PC-3 (cell line): ENCODE data around the gene SSBP2. TPM values are rescaled to one million over a fixed set of nuclear protein-coding genes. Genes with fewer than 3 reads are reported as not detected.

Experiments used
- ATAC-seq: fragments of 200-7000 bp; cut with Tn5 transposase; 2 replicates; pipeline ENCODE4 v1.9.1; 2020; ENCODE audit warnings: mild to moderate bottlenecking, moderate library complexity
- BruUV-seq: library from RNA; stranded (reverse); fragments of 400-500 nt; replicated peaks from 2 replicates; lab custom pipeline; 2021; lab: Mats Ljungman, UMichigan
- CTCF ChIA-PET: fragments of 300-600 bp; sonication (Branson Sonifier 250); formaldehyde crosslinking; loops from one replicate; lab custom pipeline; 2022; ENCODE audit warnings: antibody characterized with exemption; lab: Charles Lee
- POLR2A ChIA-PET: fragments of 300-600 bp; sonication (Branson Sonifier 250); formaldehyde crosslinking; loops from one replicate; lab custom pipeline; 2022; ENCODE audit warnings: antibody characterized with exemption; ENCODE audit not compliant: unreplicated experiment; lab: Charles Lee
- DNase-seq: peaks from one replicate; pipeline ENCODE4 v3.0.0-alpha.2; 2015
- H2AFZ ChIP-seq: fragments of 300-600 bp; sonication (generic); 2 replicates; pipeline ENCODE4 v1.6.0; 2016; ENCODE audit warnings: antibody characterized with exemption, low read length
- H3F3A ChIP-seq: fragments of 300-600 bp; sonication (generic); one replicate; pipeline ENCODE4 v1.6.0; 2017; ENCODE audit warnings: antibody characterized with exemption, low read length, control low read depth, mild to moderate bottlenecking; ENCODE audit not compliant: unreplicated experiment
- H3K27ac ChIP-seq: fragments of 300-600 bp; sonication (generic); 2 replicates; pipeline ENCODE4 v1.5.1; 2016; ENCODE audit warnings: mild to moderate bottlenecking, low read length
- H3K27me3 ChIP-seq: fragments of 300-600 bp; sonication (generic); 2 replicates; pipeline ENCODE4 v1.6.1; 2016; ENCODE audit warnings: low read length, mixed read lengths
- H3K36me3 ChIP-seq: fragments of 300-600 bp; sonication (generic); 2 replicates; pipeline ENCODE4 v1.6.1; 2016; ENCODE audit warnings: low read depth, mixed run types, low read length, mixed read lengths
- H3K4me1 ChIP-seq: fragments of 300-600 bp; sonication (generic); 2 replicates; pipeline ENCODE4 v1.5.1; 2016; ENCODE audit warnings: low read length; ENCODE audit not compliant: insufficient read depth
- H3K4me2 ChIP-seq: fragments of 300-600 bp; sonication (generic); 2 replicates; pipeline ENCODE4 v1.6.0; 2016; ENCODE audit warnings: low read length
- H3K4me3 ChIP-seq: fragments of 300-600 bp; sonication (generic); 2 replicates; pipeline ENCODE4 v1.5.1; 2016; ENCODE audit warnings: mild to moderate bottlenecking, low read length, mixed read lengths
- H3K79me2 ChIP-seq: fragments of 300-600 bp; sonication (generic); 2 replicates; pipeline ENCODE4 v1.6.1; 2017; ENCODE audit warnings: low read length, mixed read lengths
- H3K9ac ChIP-seq: fragments of 300-600 bp; sonication (generic); 2 replicates; pipeline ENCODE4 v1.6.0; 2016; ENCODE audit warnings: mild to moderate bottlenecking, low read length
- H3K9me2 ChIP-seq: fragments of 300-600 bp; sonication (generic); replicated peaks from 2 replicates; pipeline ENCODE4 v1.6.1; 2016; ENCODE audit warnings: mixed run types, low read length, mixed read lengths
- H3K9me3 ChIP-seq: fragments of 300-600 bp; sonication (generic); 2 replicates; pipeline ENCODE4 v1.6.1; 2016; ENCODE audit warnings: low read length, mixed read lengths
- H4K20me1 ChIP-seq: fragments of 300-600 bp; sonication (generic); 2 replicates; pipeline ENCODE4 v1.6.1; 2016; ENCODE audit warnings: low read length, mixed read lengths
- CTCF ChIP-seq: fragments of 300-600 bp; sonication (generic); conservative IDR thresholded peaks from 2 replicates; pipeline ENCODE4 v1.5.1; 2017; ENCODE audit warnings: antibody characterized with exemption, low read depth, mild to moderate bottlenecking, low read length
- EZH2 ChIP-seq: fragments of 300-600 bp; sonication (generic); IDR thresholded peaks from one replicate; pipeline ENCODE4 v1.6.1; 2017; ENCODE audit warnings: antibody characterized with exemption, mild to moderate bottlenecking, low read length; ENCODE audit not compliant: unreplicated experiment
- EZH2phosphoT487 ChIP-seq: fragments of 300-600 bp; sonication (generic); IDR thresholded peaks from 2 replicates; pipeline ENCODE4 v1.6.1; 2018; ENCODE audit warnings: mild to moderate bottlenecking, antibody characterized with exemption, low read length, borderline replicate concordance
- intact Hi-C: fragments of 100-400 bp; cut with micrococcal nuclease; formaldehyde crosslinking; loops from 2 replicates; pipeline ENCODE4 v1.9.0; 2023
- total RNA-seq: library from RNA; depleted of rRNA; stranded (reverse); fragments of >200 nt; gene quantifications from 2 replicates; pipeline ENCODE4 v1.2.3, GENCODE V29; 2014

SSBP2 gene
- total RNA-seq, 1 experiment from 2014 or later: 5.8 TPM

GRCh38 chr5:81530919-81531318 is 220.0 kb downstream of the SSBP2 start:
- no peaks in the 10 kb centered on the region for H3K27me3 ChIP-seq
- H3F3A ChIP-seq: no peaks in the 10 kb centered on the region
- H3K27ac ChIP-seq: no peak overlapping the region
- no peak overlapping the region for H3K4me3 ChIP-seq
- DNase-seq (no peak), ATAC-seq (no peak)
- no peak overlapping the region for H2AFZ ChIP-seq
- intact Hi-C loops: no loop called here
- no peaks in the 10 kb centered on the region for H3K9me3 ChIP-seq
- H3K36me3 ChIP-seq: no peaks in the 10 kb centered on the region
- H3K79me2 ChIP-seq: no peaks in the 10 kb centered on the region
- H4K20me1 ChIP-seq: no peaks in the 10 kb centered on the region
- no peaks in the 10 kb centered on the region for H3K4me1 ChIP-seq
- CTCF ChIA-PET: no interaction called here
- no TSS peak for BruUV-seq
- TF ChIP-seq EZH2: no peak
- TF ChIP-seq CTCF: no peak
- TF ChIP-seq EZH2phosphoT487: no peak
- no peak overlapping the region for H3K9ac ChIP-seq
- no peak overlapping the region for H3K4me2 ChIP-seq
- POLR2A ChIA-PET: no interaction called here
- no peaks in the 10 kb centered on the region for H3K9me2 ChIP-seq

GRCh38 chr5:81525690-81526089 is 225.2 kb downstream of the SSBP2 start:
- CTCF ChIA-PET: interaction anchor here (0.6 kb wide), 1 partner anchor 331 kb away, joined by 3 read pairs; no protein-coding TSS in a partner anchor
- ATAC-seq (peak; percentile 33; the same call in 1 of the 2 replicates), DNase-seq (peak; percentile 31)
- TF ChIP-seq EZH2phosphoT487: no peak
- no peak for TF ChIP-seq CTCF
- TF ChIP-seq EZH2: no peak
- peak overlapping the region; percentile 61 for H3K27ac ChIP-seq
- peaks cover 5% of the 10 kb centered on the region; the same call in 1 of the 2 replicates for H3K4me1 ChIP-seq
- H3K27me3 ChIP-seq: no peaks in the 10 kb centered on the region
- H3K9me3 ChIP-seq: no peaks in the 10 kb centered on the region
- H3F3A ChIP-seq: no peaks in the 10 kb centered on the region
- intact Hi-C loops: no loop called here
- H3K4me2 ChIP-seq: no peak overlapping the region
- POLR2A ChIA-PET: no interaction called here
- no peak overlapping the region for H3K9ac ChIP-seq
- no TSS peak for BruUV-seq
- no peaks in the 10 kb centered on the region for H4K20me1 ChIP-seq
- no peaks in the 10 kb centered on the region for H3K36me3 ChIP-seq
- H3K79me2 ChIP-seq: no peaks in the 10 kb centered on the region
- H2AFZ ChIP-seq: no peak overlapping the region
- no peaks in the 10 kb centered on the region for H3K9me2 ChIP-seq
- no peak overlapping the region for H3K4me3 ChIP-seq

GRCh38 chr5:81524015-81524414 is 226.9 kb downstream of the SSBP2 start:
- ChIA-PET POLR2A (no interaction called here), CTCF (interaction anchor here (0.7 kb wide), 1 partner anchor 255 kb away, joined by 3 read pairs; no protein-coding TSS in a partner anchor)
- intact Hi-C loops: no loop called here

More at GRCh38 chr5:81524015-81524414, 226.9 kb downstream of the SSBP2 start:
- Histone ChIP-seq H3K4me3 (no peak overlapping the region), H3K9me3 (no peaks in the 10 kb centered on the region), H3K4me2 (no peak overlapping the region), H3F3A (no peaks in the 10 kb centered on the region), H2AFZ (no peak overlapping the region), H4K20me1 (no peaks in the 10 kb centered on the region), H3K79me2 (no peaks in the 10 kb centered on the region), H3K9ac (no peak overlapping the region), H3K4me1 (peaks cover 5% of the 10 kb centered on the region; the same call in 1 of the 2 replicates), H3K27me3 (no peaks in the 10 kb centered on the region), H3K27ac (no peak overlapping the region), H3K36me3 (no peaks in the 10 kb centered on the region), H3K9me2 (no peaks in the 10 kb centered on the region)
- BruUV-seq: no TSS peak
- ATAC-seq: no peak
- TF ChIP-seq EZH2phosphoT487: no peak
- no peak for TF ChIP-seq CTCF
- TF ChIP-seq EZH2: no peak
- no peak for DNase-seq
